Gastrocnemius medialis (tissue), 4 donors: ENCODE data around the gene KRTAP5-9. TPM values are rescaled to one million over a fixed set of nuclear protein-coding genes. Genes with fewer than 3 reads are reported as not detected.

Experiments used
- ATAC-seq, 2 donors: fragments of 150-250 bp; one replicate each; pipeline ENCODE4 v1.9.1; 2016
- DNase-seq, 2 donors: peaks; one replicate each; pipeline ENCODE4 v3.0.0-alpha.2; 2019
- H3K27ac ChIP-seq, 4 donors: fragments of 200-600 bp; sonication (generic); 1 replicate in 1 of 4; 2 replicates in 3 of 4; pipeline ENCODE4 v1.5.1; 2016 to 2018; ENCODE audit warnings: mild to moderate bottlenecking in 2 of 4, moderate library complexity in 1 of 4
- H3K27me3 ChIP-seq, 3 donors: fragments of 200-600 bp; sonication (generic) in 2 of 3; 1 replicate in 1 of 3; 2 replicates in 2 of 3; pipeline versions ENCODE4 v1.5.1 to v1.6.0; 2016 to 2019; ENCODE audit warnings: mild to moderate bottlenecking in 1 of 3, moderate library complexity in 1 of 3
- H3K36me3 ChIP-seq, 2 donors: fragments of 200-600 bp; sonication (generic) in 1 of 2; one replicate each; pipeline ENCODE4 v1.5.1; 2017 to 2018
- H3K4me1 ChIP-seq, 2 donors: fragments of 200-600 bp; sonication (generic) in 1 of 2; one replicate each; pipeline ENCODE4 v1.5.1; 2016 to 2017; ENCODE audit warnings: mild to moderate bottlenecking in 2 of 2
- H3K4me3 ChIP-seq, 4 donors: fragments of 200-600 bp; sonication (generic) in 3 of 4; 1 replicate in 1 of 4; 2 replicates in 3 of 4; pipeline ENCODE4 v1.5.1; 2016 to 2019; ENCODE audit warnings: mild to moderate bottlenecking in 2 of 4
- H3K9me3 ChIP-seq, 3 donors: fragments of 200-600 bp; sonication (generic) in 2 of 3; 1 replicate in 1 of 3; 2 replicates in 2 of 3; pipeline ENCODE4 v1.5.1; 2016 to 2019
- CTCF ChIP-seq, 5 experiments: fragments of 450-650 bp in 3 of 5; fragments of 200-600 bp in 2 of 5; sonication (generic) in 2 of 5; IDR thresholded peaks in 4 of 5; conservative IDR thresholded peaks in 1 of 5; 1 replicate in 4 of 5; 2 replicates in 1 of 5; pipeline ENCODE4 v1.5.1; 2016 to 2019; ENCODE audit warnings: antibody characterized with exemption in 5 of 5, mild to moderate bottlenecking in 3 of 5, moderate library complexity in 3 of 5
- POLR2A ChIP-seq, 2 donors: fragments of 450-650 bp; IDR thresholded peaks; one replicate each; pipeline ENCODE4 v1.6.1; 2017; ENCODE audit warnings: antibody characterized with exemption in 2 of 2, mild to moderate bottlenecking in 2 of 2, moderate library complexity in 2 of 2
- in situ Hi-C, 4 donors: fragments of 200-750 bp; cut with MboI; loops; one replicate each; pipeline versions ENCODE4 v1.15.0 to v1.8.0; 2017; ENCODE audit warnings: low sequenced_read_pairs in 4 of 4
- intact Hi-C: fragments of 100-400 bp; cut with DNase I; formaldehyde crosslinking; loops from one replicate; pipeline ENCODE4 v1.15.1; 2023; ENCODE audit warnings: low total_unique reads
- total RNA-seq, 4 donors: library from RNA; depleted of rRNA; stranded (reverse); fragments of >200 nt; gene quantifications; one replicate each; pipeline versions ENCODE4 v1.1.0 to v1.2.3, GENCODE V29; 2016

Gene KRTAP5-9, protein sequence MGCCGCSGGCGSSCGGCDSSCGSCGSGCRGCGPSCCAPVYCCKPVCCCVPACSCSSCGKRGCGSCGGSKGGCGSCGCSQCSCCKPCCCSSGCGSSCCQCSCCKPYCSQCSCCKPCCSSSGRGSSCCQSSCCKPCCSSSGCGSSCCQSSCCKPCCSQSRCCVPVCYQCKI
- not detected for total RNA-seq

GRCh38 chr11:71548120-71548519 lies at the start of gene KRTAP5-9:
KRTAP5-9 (plus strand) TSS chr11:71548420; CDS start chr11:71548658, 238 bp downstream.
- no peaks in the 10 kb centered on the region for H3K36me3 ChIP-seq
- H3K27ac ChIP-seq, result no peak within 1 kb of the TSS
- in situ Hi-C loops (no loop called here), intact Hi-C loops (no loop called here)
- H3K9me3 ChIP-seq, result no peaks in the 10 kb centered on the region
- ATAC-seq (no peak), DNase-seq (no peak)
- no peak within 1 kb of the TSS for H3K4me3 ChIP-seq
- TF ChIP-seq CTCF (IDR thresholded peaks at IDR 0.05 in 4 of 5, conservative IDR thresholded peaks at IDR 0.05 in 1 of 5) (no peak), POLR2A (IDR thresholded peaks at IDR 0.05) (no peak)
- no peaks in the 10 kb centered on the region for H3K27me3 ChIP-seq
- no peaks in the 10 kb centered on the region for H3K4me1 ChIP-seq

- DNase-seq (peak; percentile 9 to 34), ATAC-seq (peak; percentile 81 to 90)
- in situ Hi-C loops (no loop called here), intact Hi-C loops (loop anchor here (5.0 kb wide), 1 partner anchor 47 kb away; the partner anchor contains the start of gene NADSYN1)
- H3K4me3 ChIP-seq, result peak overlapping the region in 3 of 4 donors; percentile 3 to 17 (median 5)
- no peaks in the 10 kb centered on the region for H3K9me3 ChIP-seq
- peaks cover 0 to 47% of the 10 kb centered on the region in 2 donors for H3K36me3 ChIP-seq
- TF ChIP-seq CTCF (IDR thresholded peaks at IDR 0.05 in 4 of 5, conservative IDR thresholded peaks at IDR 0.05 in 1 of 5) (no peak), POLR2A (IDR thresholded peaks at IDR 0.05) (no peak)
- peaks cover 0 to 14% of the 10 kb centered on the region in 2 donors for H3K4me1 ChIP-seq
- peak overlapping the region; percentile 58 to 81 (median 75) for H3K27ac ChIP-seq
- H3K27me3 ChIP-seq, result no peaks in the 10 kb centered on the region
These were observed 49.1 kb upstream of the KRTAP5-9 start for GRCh38 chr11:71499125-71499524.

DNA sequence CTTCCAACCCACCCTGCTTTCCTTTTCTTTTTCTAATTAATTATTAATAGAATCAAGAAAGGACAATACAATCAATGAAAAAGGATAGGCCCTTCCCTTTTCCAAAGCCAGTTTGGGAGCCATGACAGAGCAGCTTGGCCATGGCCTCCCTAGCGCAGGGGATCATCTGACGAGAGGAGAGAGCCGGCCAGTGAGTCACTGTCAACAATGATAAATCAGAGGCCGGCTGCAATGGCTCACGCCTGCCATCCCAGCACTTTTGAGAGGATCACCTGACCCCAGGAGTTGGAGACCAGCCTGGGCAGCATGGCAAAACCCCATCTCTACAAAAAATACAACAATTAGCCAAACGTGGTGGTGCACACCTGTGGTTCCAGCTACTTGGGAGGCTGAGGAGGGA lies 48.7 kb upstream of the KRTAP5-9 start:
- Histone ChIP-seq H3K4me3 (peak overlapping the region in 1 of 4 donors; percentile 5), H3K4me1 (peaks cover 0 to 14% of the 10 kb centered on the region in 2 donors), H3K9me3 (no peaks in the 10 kb centered on the region), H3K36me3 (peaks cover 0 to 47% of the 10 kb centered on the region in 2 donors), H3K27ac (peak overlapping the region; percentile 58 to 81 (median 75)), H3K27me3 (no peaks in the 10 kb centered on the region)
- DNase-seq, result peak; percentile 41 to 60
- peak; percentile 91 to 92 for ATAC-seq
- intact Hi-C loops (loop anchor here (5.0 kb wide), 1 partner anchor 47 kb away; the partner anchor contains the start of gene NADSYN1), in situ Hi-C loops (no loop called here)
- TF ChIP-seq CTCF (IDR thresholded peaks at IDR 0.05 in 4 of 5, conservative IDR thresholded peaks at IDR 0.05 in 1 of 5), result no peak
- TF ChIP-seq POLR2A (IDR thresholded peaks at IDR 0.05), result no peak

GRCh38 chr11:71500601-71501021 lies 47.6 kb upstream of the KRTAP5-9 start:
- intact Hi-C loops (no loop called here), in situ Hi-C loops (no loop called here)
- no peak for DNase-seq
- Histone ChIP-seq H3K4me1 (peaks cover 0 to 14% of the 10 kb centered on the region in 2 donors), H3K27ac (peak overlapping the region in 1 of 4 donors; percentile 76), H3K36me3 (peaks cover 0 to 37% of the 10 kb centered on the region in 2 donors), H3K27me3 (no peaks in the 10 kb centered on the region), H3K9me3 (no peaks in the 10 kb centered on the region), H3K4me3 (no peak overlapping the region)
- ATAC-seq, result no peak
- TF ChIP-seq CTCF (IDR thresholded peaks at IDR 0.05 in 4 of 5, conservative IDR thresholded peaks at IDR 0.05 in 1 of 5) (no peak), POLR2A (IDR thresholded peaks at IDR 0.05) (no peak)
